Subcutaneous abdominal adipose tissue (tissue), 5 donors: ENCODE results near the gene RXRG.

Source experiments
- H3K27ac ChIP-seq: one replicate; pipeline ENCODE4 v1.7.0; 2013; ENCODE audit warnings: low read depth, mild to moderate bottlenecking, inconsistent platforms, low read length, moderate library complexity
- H3K27me3 ChIP-seq, 5 donors: one replicate each; pipeline ENCODE4 v1.7.0; 2013; ENCODE audit warnings: low read length in 5 of 5, inconsistent platforms in 1 of 5; ENCODE audit not compliant: control insufficient read depth in 5 of 5, insufficient read depth in 4 of 5
- H3K36me3 ChIP-seq, 5 donors: one replicate each; pipeline ENCODE4 v1.7.0; 2013; ENCODE audit warnings: low read length in 5 of 5; ENCODE audit not compliant: control insufficient read depth in 5 of 5, insufficient read depth in 5 of 5
- H3K4me1 ChIP-seq, 5 donors: one replicate each; pipeline ENCODE4 v1.7.0; 2013; ENCODE audit warnings: low read length in 5 of 5, mild to moderate bottlenecking in 3 of 5, moderate library complexity in 1 of 5; ENCODE audit not compliant: control insufficient read depth in 5 of 5, insufficient read depth in 5 of 5
- H3K4me3 ChIP-seq, 5 donors: one replicate each; pipeline ENCODE4 v1.7.0; 2013; ENCODE audit warnings: low read length in 5 of 5, low read depth in 1 of 5
- H3K9ac ChIP-seq, 5 donors: one replicate each; pipeline ENCODE4 v1.7.0; 2013; ENCODE audit warnings: low read length in 5 of 5, mild to moderate bottlenecking in 4 of 5, moderate library complexity in 3 of 5
- H3K9me3 ChIP-seq, 5 donors: one replicate each; pipeline ENCODE4 v1.7.0; 2013; ENCODE audit warnings: low read length in 5 of 5; ENCODE audit not compliant: control insufficient read depth in 5 of 5
- donor health status: healthy.
- donor health status: healthy.
- donor health status: healthy.
- donor health status: healthy.
- donor health status: healthy.

RXRG gene

DNA sequence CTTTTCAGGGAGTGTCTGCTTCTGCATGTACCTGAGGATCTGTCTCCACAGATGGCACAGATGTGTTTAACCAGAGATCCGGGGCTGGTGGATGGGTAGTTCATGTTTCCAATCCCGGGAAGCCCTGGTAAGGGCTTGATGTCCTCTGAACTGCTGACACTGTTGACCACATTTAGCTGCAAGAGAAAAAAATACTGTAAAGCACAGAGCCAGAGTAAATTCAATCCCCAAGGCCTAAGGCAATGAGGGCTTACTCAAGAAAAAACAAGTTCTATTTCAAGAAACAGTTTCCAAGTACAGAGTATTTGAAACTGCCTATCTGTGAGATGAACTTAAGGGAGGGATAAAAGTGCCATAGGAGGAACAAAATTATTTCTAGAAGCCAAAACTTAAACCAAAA lies 25.1 kb downstream of the RXRG start:
- H3K4me1 ChIP-seq: peaks cover 3 to 32% (median 25%) of the 10 kb centered on the region in 5 donors
- H3K9me3 ChIP-seq: no peaks in the 10 kb centered on the region
- H3K27me3 ChIP-seq: no peaks in the 10 kb centered on the region
- H3K4me3 ChIP-seq: no peak overlapping the region
- H3K9ac ChIP-seq: no peak overlapping the region
- H3K27ac ChIP-seq: no peak overlapping the region
- peaks cover 0 to 7% (median 0%) of the 10 kb centered on the region in 5 donors for H3K36me3 ChIP-seq

DNA sequence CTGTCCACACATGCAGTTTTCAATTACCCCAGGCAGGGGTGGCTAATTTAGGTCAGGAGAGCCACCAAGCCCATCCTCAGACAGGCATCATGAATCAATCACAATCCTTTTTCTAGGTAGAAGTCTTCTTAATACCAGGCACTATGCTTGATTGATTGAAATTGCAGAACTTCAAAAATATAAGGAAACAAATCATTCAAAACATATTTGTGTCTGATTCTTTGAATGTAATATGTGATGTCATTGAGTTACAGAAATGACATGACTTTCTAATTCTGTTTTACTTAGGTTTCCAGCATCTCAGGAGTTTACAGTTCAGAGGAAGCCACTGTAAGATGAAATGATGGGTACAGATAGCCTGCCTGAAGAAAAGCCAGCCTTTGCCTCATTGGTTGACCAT lies 26.7 kb downstream of the RXRG start:
- Histone ChIP-seq H3K9me3 (no peaks in the 10 kb centered on the region), H3K27ac (no peak overlapping the region), H3K9ac (no peak overlapping the region), H3K4me1 (peaks cover 0 to 16% (median 10%) of the 10 kb centered on the region in 5 donors), H3K27me3 (no peaks in the 10 kb centered on the region), H3K36me3 (peaks cover 0 to 7% (median 0%) of the 10 kb centered on the region in 5 donors), H3K4me3 (no peak overlapping the region)

DNA sequence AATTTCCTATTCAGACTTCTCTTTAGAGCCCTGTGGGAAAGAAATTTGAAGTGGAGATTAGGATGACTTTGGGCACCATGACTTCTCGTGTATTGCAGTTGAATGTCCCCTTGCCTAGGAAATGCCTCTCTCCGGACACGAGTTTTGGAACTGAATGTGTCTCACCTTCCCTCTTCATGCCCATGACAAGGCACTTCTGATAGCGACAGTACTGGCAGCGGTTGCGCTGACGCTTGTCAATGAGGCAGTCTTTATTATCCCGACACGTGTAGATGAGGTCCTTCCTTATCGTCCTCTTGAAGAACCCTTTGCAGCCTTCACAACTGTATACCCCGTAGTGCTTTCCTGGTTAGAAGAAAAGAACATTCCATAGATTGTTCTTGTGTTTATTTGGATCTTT lies 28.1 kb downstream of the RXRG start:
- Histone ChIP-seq H3K9ac (no peak overlapping the region), H3K9me3 (no peaks in the 10 kb centered on the region)

DNA sequence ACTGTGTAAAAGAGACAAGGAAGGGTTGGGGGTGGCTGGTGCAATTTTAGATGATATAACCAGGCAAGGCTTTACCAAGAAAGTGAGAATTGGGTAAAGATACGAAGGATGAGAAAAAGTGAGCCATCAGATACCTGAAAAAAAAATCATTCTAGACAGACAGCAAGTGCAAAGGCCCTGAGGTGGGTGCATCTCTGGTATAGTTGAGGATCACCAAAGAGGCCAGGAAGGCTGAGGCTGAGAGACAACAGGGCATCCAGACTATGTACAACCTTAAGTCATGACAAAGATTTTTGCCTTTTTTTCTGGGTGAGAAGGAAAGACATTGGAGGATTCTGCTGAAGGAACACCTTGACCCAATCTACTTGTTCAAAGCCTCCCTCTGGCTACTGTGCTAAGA lies 29.9 kb downstream of the RXRG start:
- no peaks in the 10 kb centered on the region for H3K9me3 ChIP-seq
- no peaks in the 10 kb centered on the region for H3K27me3 ChIP-seq
- no peak overlapping the region for H3K27ac ChIP-seq
- H3K4me3 ChIP-seq: no peak overlapping the region
- peaks cover 0 to 6% (median 0%) of the 10 kb centered on the region in 5 donors for H3K4me1 ChIP-seq
- H3K9ac ChIP-seq: no peak overlapping the region
- H3K36me3 ChIP-seq: peaks cover 0 to 7% (median 0%) of the 10 kb centered on the region in 5 donors

More for the DNA sequence above, 28.1 kb downstream of the RXRG start:
- Histone ChIP-seq H3K4me1 (peaks cover 0 to 11% (median 4%) of the 10 kb centered on the region in 5 donors), H3K36me3 (peaks cover 0 to 7% (median 0%) of the 10 kb centered on the region in 5 donors), H3K27ac (no peak overlapping the region), H3K27me3 (no peaks in the 10 kb centered on the region), H3K4me3 (no peak overlapping the region)

DNA sequence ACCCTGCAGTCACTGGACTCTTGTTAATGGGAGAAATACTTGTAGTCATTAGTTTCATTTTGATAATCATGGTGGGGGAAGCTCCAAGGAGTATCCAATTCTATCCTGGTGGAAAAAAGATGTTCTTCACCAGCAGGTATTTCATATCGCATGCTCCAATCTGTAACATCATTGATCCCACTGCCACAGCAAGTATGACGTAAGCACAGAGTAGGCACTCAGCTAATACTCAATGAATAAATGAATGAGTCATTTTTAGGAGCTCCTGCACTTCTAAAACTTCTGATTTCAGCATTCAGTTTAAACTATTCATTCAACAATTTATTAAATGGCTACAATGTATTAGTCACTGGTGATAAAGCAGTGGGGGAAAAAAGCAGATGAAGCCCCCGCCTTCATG lies 30.3 kb downstream of the RXRG start:
- H3K9me3 ChIP-seq: no peaks in the 10 kb centered on the region
- no peak overlapping the region for H3K9ac ChIP-seq
- H3K4me1 ChIP-seq: peaks cover 0 to 1% (median 0%) of the 10 kb centered on the region in 5 donors
- no peaks in the 10 kb centered on the region for H3K27me3 ChIP-seq
- peaks cover 0 to 7% (median 0%) of the 10 kb centered on the region in 5 donors for H3K36me3 ChIP-seq
- no peak overlapping the region for H3K27ac ChIP-seq
- no peak overlapping the region for H3K4me3 ChIP-seq

DNA sequence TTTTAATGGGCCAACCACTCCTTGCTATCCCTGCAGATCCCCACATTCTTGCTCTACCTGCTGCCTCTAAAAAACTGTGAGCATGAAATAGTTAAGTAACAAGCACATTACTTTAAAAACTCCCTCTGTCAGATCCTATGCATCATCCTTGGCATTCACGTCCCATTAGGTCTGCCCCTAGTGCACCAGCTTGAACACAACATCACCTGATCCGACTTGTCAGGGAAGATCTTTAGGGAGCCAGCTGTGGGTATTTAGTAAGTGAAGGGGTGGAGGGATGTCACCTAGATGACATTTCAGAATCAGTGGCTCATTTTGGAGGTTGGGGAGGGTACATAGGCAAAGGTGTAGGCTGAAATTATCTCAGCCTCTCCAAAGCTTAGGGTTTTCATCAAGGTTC lies 33.5 kb downstream of the RXRG start:
- H3K36me3 ChIP-seq: peaks cover 0 to 7% (median 2%) of the 10 kb centered on the region in 5 donors
- no peak overlapping the region for H3K27ac ChIP-seq
- H3K4me1 ChIP-seq: no peaks in the 10 kb centered on the region
- no peak overlapping the region for H3K4me3 ChIP-seq
- H3K9me3 ChIP-seq: no peaks in the 10 kb centered on the region
- H3K27me3 ChIP-seq: no peaks in the 10 kb centered on the region
- H3K9ac ChIP-seq: no peak overlapping the region

DNA sequence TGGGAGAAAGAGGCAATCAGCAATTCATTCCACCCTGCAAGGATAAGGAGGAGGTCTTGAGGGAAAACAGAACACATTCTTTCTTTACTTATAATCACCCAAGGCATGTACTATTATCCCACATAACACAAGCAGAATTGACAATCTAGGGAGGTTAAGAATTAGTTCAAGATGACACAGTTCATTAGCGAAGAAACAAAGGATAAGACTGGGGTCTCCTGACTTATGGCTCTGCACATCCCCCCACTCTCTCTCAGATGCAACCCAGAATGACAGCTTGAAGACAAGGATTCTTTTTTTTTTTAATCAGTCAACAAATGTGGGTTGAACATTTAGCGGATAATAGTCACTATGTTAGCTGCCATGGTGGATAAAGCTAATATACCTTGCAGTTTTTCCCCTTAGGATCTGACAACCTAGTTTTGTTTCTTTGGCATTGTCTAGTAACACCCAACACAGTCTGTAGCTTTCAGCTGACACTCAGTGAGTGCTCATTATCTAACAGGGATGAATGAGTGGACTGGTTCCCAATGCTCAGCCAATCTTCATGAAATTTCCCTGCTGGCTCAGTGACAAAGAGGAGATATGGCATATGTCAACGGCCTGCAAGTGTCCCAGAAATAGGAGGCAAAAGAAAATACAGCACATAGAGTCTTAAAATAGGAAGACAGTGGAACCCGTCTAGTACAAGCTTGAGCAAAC lies 35.1 kb downstream of the RXRG start:
- Histone ChIP-seq H3K27ac (no peak overlapping the region), H3K4me1 (no peaks in the 10 kb centered on the region), H3K4me3 (no peak overlapping the region)

DNA sequence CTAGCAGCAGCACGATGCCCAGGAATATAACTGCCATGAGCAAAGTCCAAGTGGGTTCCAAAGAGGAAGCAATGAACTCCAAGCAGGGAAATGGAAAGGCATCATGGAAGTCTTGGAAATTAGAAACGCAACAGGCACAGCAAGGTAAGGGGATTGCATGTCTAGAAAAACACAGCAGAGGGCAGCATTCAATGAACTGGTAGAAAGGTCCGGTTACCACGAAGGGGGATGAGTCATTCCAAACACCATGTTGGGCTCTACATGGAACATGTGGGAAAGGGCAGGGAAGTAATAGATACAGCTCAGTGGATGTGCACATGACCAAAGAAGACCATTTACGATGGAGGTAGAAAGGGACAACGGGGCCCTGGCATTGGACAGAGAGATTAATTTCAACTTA lies 36.4 kb downstream of the RXRG start:
- Histone ChIP-seq H3K27ac (no peak overlapping the region), H3K9ac (no peak overlapping the region), H3K4me3 (no peak overlapping the region), H3K36me3 (peaks cover 0 to 6% (median 0%) of the 10 kb centered on the region in 5 donors), H3K4me1 (no peaks in the 10 kb centered on the region), H3K9me3 (no peaks in the 10 kb centered on the region), H3K27me3 (no peaks in the 10 kb centered on the region)

More for the DNA sequence above, 35.1 kb downstream of the RXRG start:
- H3K27me3 ChIP-seq: no peaks in the 10 kb centered on the region
- no peak overlapping the region for H3K9ac ChIP-seq
- H3K36me3 ChIP-seq: peaks cover 0 to 6% (median 0%) of the 10 kb centered on the region in 5 donors
- H3K9me3 ChIP-seq: no peaks in the 10 kb centered on the region

DNA sequence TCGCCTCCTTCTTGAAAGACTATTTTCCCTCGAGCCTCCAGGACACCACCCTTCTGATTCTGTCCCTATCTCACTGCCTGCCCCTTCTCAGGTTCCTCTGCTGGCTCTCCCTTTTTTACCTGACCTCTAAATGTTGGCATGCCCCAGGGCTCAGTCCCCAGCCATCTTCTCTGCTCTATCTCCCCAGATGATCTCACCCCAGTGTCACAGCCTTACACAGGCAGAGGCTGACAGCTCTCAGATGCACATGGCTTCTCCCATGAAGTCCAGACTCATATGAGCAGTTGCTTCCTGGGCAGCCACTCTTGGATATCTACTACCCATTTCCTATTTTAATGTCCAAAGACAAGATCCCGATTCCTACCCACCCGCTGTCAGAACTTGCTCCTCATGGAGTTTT lies 37.5 kb downstream of the RXRG start:
- peaks cover 0 to 6% (median 0%) of the 10 kb centered on the region in 5 donors for H3K36me3 ChIP-seq
- H3K4me3 ChIP-seq: no peak overlapping the region
- no peak overlapping the region for H3K27ac ChIP-seq
- H3K27me3 ChIP-seq: no peaks in the 10 kb centered on the region
- no peaks in the 10 kb centered on the region for H3K4me1 ChIP-seq
- no peak overlapping the region for H3K9ac ChIP-seq
- H3K9me3 ChIP-seq: no peaks in the 10 kb centered on the region

DNA sequence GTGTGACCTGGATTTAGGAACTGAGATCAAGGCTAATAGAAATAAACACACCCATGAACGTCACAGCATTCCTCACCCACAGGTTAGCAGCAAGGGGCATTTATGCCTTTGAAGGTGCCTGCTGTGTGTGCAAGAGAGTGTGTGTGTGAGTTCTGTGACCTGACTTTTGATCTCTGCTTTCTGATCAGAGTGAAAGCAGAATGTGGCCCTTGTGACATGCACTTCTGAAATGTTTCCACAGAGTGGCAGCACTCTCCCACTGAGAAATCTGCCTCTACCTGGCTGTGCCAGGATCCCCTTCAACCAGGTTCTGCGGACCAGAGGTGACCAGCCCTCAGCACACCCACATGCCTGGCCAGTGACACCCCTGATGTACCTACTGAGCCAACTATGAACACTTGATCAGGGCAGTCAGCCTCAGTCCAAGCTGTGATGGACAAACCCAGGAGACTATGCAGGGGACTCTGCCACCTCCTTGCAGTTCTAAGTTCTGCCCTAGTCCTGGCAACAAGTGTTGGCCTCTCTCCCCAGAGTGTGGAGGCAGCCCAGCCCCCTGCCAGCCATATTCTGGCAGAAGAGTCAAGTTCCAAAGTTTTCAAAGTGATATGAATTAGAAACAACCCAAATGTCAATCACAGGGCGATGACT lies 41.0 kb downstream of the RXRG start:
- Histone ChIP-seq H3K36me3 (peaks cover 0 to 6% (median 0%) of the 10 kb centered on the region in 5 donors), H3K4me3 (no peak overlapping the region), H3K4me1 (peaks cover 0 to under 1% (median 0%) of the 10 kb centered on the region in 5 donors), H3K9me3 (no peaks in the 10 kb centered on the region), H3K9ac (no peak overlapping the region), H3K27ac (no peak overlapping the region), H3K27me3 (no peaks in the 10 kb centered on the region)
